Stimulated activated CD8-positive, alpha-beta memory T cell treated with anti-CD3 and anti-CD28 coated beads, Interleukin-4, amount 100 ng/mL, for 1 hour (primary cell): ENCODE data around the gene FAM171A2.
"Not testable (repeated sequence)": the region's sequence is repeated elsewhere in the genome, so short reads cannot be mapped to it uniquely, and the experiment has no call there.

Experiments
- DNase-seq, 2 donors: peaks; one replicate each; pipeline ENCODE4 v3.0.0-alpha.2; 2020; ENCODE audit warnings: low read depth in 2 of 2, low spot score in 1 of 2

FAM171A2 gene

GRCh38 chr17:44363613-44364159 lies at the start of gene FAM171A2:
FAM171A2 (minus strand) TSS chr17:44363853; CDS start chr17:44363714, 139 bp downstream.
- peak in 1 of 2 donors; percentile 33 for DNase-seq

GRCh38 chr17:44409309-44410028 lies 45.8 kb upstream of the FAM171A2 start:
- no peak for DNase-seq

GRCh38 chr17:44408786-44409185 lies 45.1 kb upstream of the FAM171A2 start:
- DNase-seq: no peak

- no peak for DNase-seq
Observed at GRCh38 chr17:44402564-44403172, 39.0 kb upstream of the FAM171A2 start.

GRCh38 chr17:44400226-44400847 lies 36.7 kb upstream of the FAM171A2 start:
- DNase-seq: no peak

- DNase-seq: no peak
Observed at GRCh38 chr17:44398692-44399691, 35.3 kb upstream of the FAM171A2 start.

- DNase-seq: no peak
Observed at GRCh38 chr17:44397479-44398440, 34.1 kb upstream of the FAM171A2 start.

- no peak for DNase-seq
Observed at GRCh38 chr17:44396946-44397345, 33.3 kb upstream of the FAM171A2 start.

- no peak for DNase-seq
Observed at GRCh38 chr17:44394833-44395232, 31.2 kb upstream of the FAM171A2 start.

GRCh38 chr17:44394112-44394511 lies 30.5 kb upstream of the FAM171A2 start:
- DNase-seq: not testable (repeated sequence)

GRCh38 chr17:44390250-44390870 lies 26.7 kb upstream of the FAM171A2 start:
- no peak for DNase-seq

GRCh38 chr17:44389723-44390202 lies 26.1 kb upstream of the FAM171A2 start:
- no peak for DNase-seq

GRCh38 chr17:44389281-44389680 lies 25.6 kb upstream of the FAM171A2 start, which contains the start of gene ITGA2B:
ITGA2B (minus strand) TSS chr17:44389649; CDS start chr17:44389473, 176 bp downstream.
- no peak for DNase-seq

GRCh38 chr17:44387804-44388203 lies 24.2 kb upstream of the FAM171A2 start:
- no peak for DNase-seq

GRCh38 chr17:44386182-44386525 lies 22.5 kb upstream of the FAM171A2 start:
- no peak for DNase-seq

- peak; percentile 47 to 69 for DNase-seq
Observed at GRCh38 chr17:44385287-44386181, 21.9 kb upstream of the FAM171A2 start.

- DNase-seq: no peak
Observed at GRCh38 chr17:44384823-44385286, 21.2 kb upstream of the FAM171A2 start.

- no peak for DNase-seq
Observed at GRCh38 chr17:44384281-44384822, 20.7 kb upstream of the FAM171A2 start.
